GM10266 (cell line): ENCODE measurements around the gene AP2M1.

ENCODE experiments used
- DNase-seq: peaks from one replicate; pipeline ENCODE4 v3.0.0; 2012; ENCODE audit errors: extremely low spot score
- CTCF ChIP-seq: IDR thresholded peaks from 2 replicates; pipeline ENCODE4 v1.5.1; 2012; ENCODE audit warnings: mild to moderate bottlenecking, low read depth; ENCODE audit not compliant: control insufficient read depth, insufficient read depth; ENCODE audit errors: missing control alignments

AP2M1 gene

GRCh38 chr3:184209146-184209923 lies 34.7 kb downstream of the AP2M1 start:
- DNase-seq: no peak

GRCh38 chr3:184211297-184211696 lies 36.6 kb downstream of the AP2M1 start:
- no peak for TF ChIP-seq CTCF
- no peak for DNase-seq

More at GRCh38 chr3:184209146-184209923, 34.7 kb downstream of the AP2M1 start:
- TF ChIP-seq CTCF: no peak

GRCh38 chr3:184211718-184212117 lies 37.1 kb downstream of the AP2M1 start:
- DNase-seq: no peak
- no peak for TF ChIP-seq CTCF

- DNase-seq: no peak
- no peak for TF ChIP-seq CTCF
Measured at GRCh38 chr3:184218814-184219213, 44.2 kb downstream of the AP2M1 start.

- TF ChIP-seq CTCF: no peak
- DNase-seq: no peak
Measured at GRCh38 chr3:184222521-184222920, 47.9 kb downstream of the AP2M1 start.

- TF ChIP-seq CTCF: no peak
- DNase-seq: no peak
Measured at GRCh38 chr3:184223946-184224345, 49.3 kb downstream of the AP2M1 start.

GRCh38 chr3:184227481-184227935 lies 52.9 kb downstream of the AP2M1 start:
- peak; percentile 88 for DNase-seq
- TF ChIP-seq CTCF: peak; percentile 93
